HepG2 (cell line): ENCODE results near the gene NEDD4. TPM values are rescaled to one million over a fixed set of nuclear protein-coding genes. Genes with fewer than 3 reads are reported as not detected.

Experiments
- ARNT ChIP-seq: fragments of 450-650 bp; IDR thresholded peaks from 2 replicates; pipeline ENCODE4 v1.6.1; 2017
- CBX1 ChIP-seq: IDR thresholded peaks from one replicate; pipeline ENCODE4 v1.6.1; 2016; ENCODE audit warnings: antibody characterized with exemption, low read depth
- ELF1 ChIP-seq: sonication (generic); formaldehyde crosslinking; IDR thresholded peaks from 2 replicates; pipeline ENCODE4 v1.4.0; 2020; ENCODE audit warnings: missing genetic modification reagents
- HNRNPL ChIP-seq: fragments of 200-400 bp; formaldehyde crosslinking; IDR thresholded peaks from 2 replicates; pipeline ENCODE4 v1.6.1; 2017; ENCODE audit warnings: mild to moderate bottlenecking, low read depth, low read length
- JUND ChIP-seq: sonication (generic); formaldehyde crosslinking; IDR thresholded peaks from 2 replicates; pipeline ENCODE4 v1.8.0; 2022; ENCODE audit warnings: mild to moderate bottlenecking, missing genetic modification reagents
- MAX ChIP-seq: IDR thresholded peaks from 2 replicates; pipeline ENCODE4 v1.6.1; 2012; ENCODE audit warnings: inconsistent platforms
- NR2F6 ChIP-seq, 2 experiments: IDR thresholded peaks; 2 replicates each; pipeline ENCODE4 v1.6.1; 2016; ENCODE audit warnings: antibody characterized with exemption in 1 of 2, mild to moderate bottlenecking in 1 of 2
- PBX2 ChIP-seq: IDR thresholded peaks from 2 replicates; pipeline ENCODE4 v1.6.1; 2016; ENCODE audit warnings: control low read depth
- SMARCC2 ChIP-seq: fragments of 450-650 bp; IDR thresholded peaks from 2 replicates; pipeline ENCODE4 v1.6.1; 2017; ENCODE audit warnings: antibody characterized with exemption, mild to moderate bottlenecking
- ZBTB43 ChIP-seq: sonication (generic); formaldehyde crosslinking; conservative IDR thresholded peaks from 2 replicates; pipeline ENCODE4 v1.4.0; 2020; ENCODE audit warnings: missing genetic modification reagents
- ZNF282 ChIP-seq: fragments of 450-650 bp; IDR thresholded peaks from 2 replicates; pipeline ENCODE4 v1.6.1; 2018; ENCODE audit not compliant: partially characterized antibody
- ZNF362 ChIP-seq: sonication (generic); formaldehyde crosslinking; IDR thresholded peaks from 2 replicates; pipeline ENCODE4 v1.4.0; 2020; ENCODE audit warnings: missing genetic modification reagents, mild to moderate bottlenecking, borderline replicate concordance
- ZNF468 ChIP-seq: sonication (generic); formaldehyde crosslinking; IDR thresholded peaks from 2 replicates; pipeline ENCODE4 v1.8.0; 2022; ENCODE audit warnings: mild to moderate bottlenecking, moderate library complexity, missing genetic modification reagents
- ZNF629 ChIP-seq: sonication (generic); formaldehyde crosslinking; conservative IDR thresholded peaks from 2 replicates; pipeline ENCODE4 v1.5.0; 2020; ENCODE audit warnings: missing genetic modification reagents
- ZNF687 ChIP-seq: sonication (generic); formaldehyde crosslinking; IDR thresholded peaks from 2 replicates; pipeline ENCODE4 v1.5.1; 2020; ENCODE audit warnings: mild to moderate bottlenecking, missing genetic modification reagents, moderate library complexity
- ZNF724P ChIP-seq: sonication (generic); formaldehyde crosslinking; IDR thresholded peaks from 2 replicates; pipeline ENCODE4 v1.8.0; 2022; ENCODE audit warnings: missing genetic modification reagents, borderline replicate concordance
- ZSCAN12 ChIP-seq: sonication (generic); formaldehyde crosslinking; IDR thresholded peaks from 2 replicates; pipeline ENCODE4 v1.9.0; 2021; ENCODE audit warnings: mild to moderate bottlenecking, missing genetic modification reagents
- polyA plus RNA-seq, 8 experiments: library from polyadenylated mRNA; depleted of rRNA in 3 of 8; stranded (reverse) in 7 of 8; unstranded in 1 of 8; fragments of >200 nt; fragmentation: Illumina TruSeq in 4 of 8; extraction: Trizol in 4 of 8; gene quantifications; 2 replicates each; pipeline versions ENCODE4 v1.2.1 to v1.2.3, GENCODE V29; 2011 to 2016; ENCODE audit warnings: low read depth in 4 of 8, missing spikeins in 1 of 8, mixed read lengths in 1 of 8; ENCODE audit not compliant: insufficient read depth in 1 of 8
- total RNA-seq, 5 experiments: library from RNA; depleted of rRNA; stranded (reverse); fragments of >200 nt; fragmentation: Illumina TruSeq; extraction: Trizol; gene quantifications; 2 replicates each; pipeline ENCODE4 v1.2.3, GENCODE V29; 2016; ENCODE audit warnings: low read depth in 1 of 5

Gene NEDD4
- total and polyA plus RNA-seq, 2 of the 13 experiments (the other 11 are each of a cell fraction or from before 2014, with no cell fraction given), result 10.4 to 13.0 TPM

GRCh38 chr15:55799291-55800212 lies 193.9 kb downstream of the NEDD4 start (continued):
- TF ChIP-seq HNRNPL, result no peak
- TF ChIP-seq ZBTB43 (CRISPR knock-in tag), result no peak
- TF ChIP-seq ELF1 (CRISPR knock-in tag), result no peak
- peak; percentile 23 for TF ChIP-seq CBX1
- TF ChIP-seq ARNT, result no peak
- TF ChIP-seq PBX2 (CRISPR knock-in tag), result no peak
- no peak for TF ChIP-seq SMARCC2
- TF ChIP-seq JUND (CRISPR knock-in tag), result no peak
- no peak for TF ChIP-seq ZNF724P (CRISPR knock-in tag)
- no peak for TF ChIP-seq ZNF362
- no peak for TF ChIP-seq ZNF282
- no peak for TF ChIP-seq MAX
- TF ChIP-seq ZSCAN12, result no peak
- TF ChIP-seq ZNF687 (CRISPR knock-in tag), result no peak
- no peak for TF ChIP-seq ZNF629 (CRISPR knock-in tag)
- TF ChIP-seq ZNF468 (CRISPR knock-in tag), result no peak
- TF ChIP-seq NR2F6 (IDR thresholded peaks at IDR 0.05), result no peak
- no peak for TF ChIP-seq NR2F6 (CRISPR knock-in tag; IDR thresholded peaks at IDR 0.05)
